ENCODE results near the gene LRRC10.

GRCh38 chr12:69566603-69567002 lies 44.1 kb downstream of the LRRC10 start:
- TF ChIP-seq CTCF (conservative IDR thresholded peaks at IDR 0.05) (no peak), EZH2 (IDR thresholded peaks at IDR 0.05; ENCODE audit: low read depth) (no peak)
